H1 (cell line): Measurements from ENCODE around the gene IL2RG. TPM values are rescaled to one million over a fixed set of nuclear protein-coding genes. Genes with fewer than 3 reads are reported as not detected.

ENCODE experiments used
- CTCF ChIA-PET: fragments of 300-600 bp; sonication (Branson Sonifier 250); formaldehyde crosslinking; loops from one replicate; lab custom pipeline; 2021; ENCODE audit not compliant: partially characterized antibody; lab: Charles Lee
- POLR2A ChIA-PET: fragments of 300-600 bp; sonication (Branson Sonifier 250); formaldehyde crosslinking; loops from one replicate; lab custom pipeline; 2021; ENCODE audit warnings: inconsistent platforms; ENCODE audit not compliant: partially characterized antibody; lab: Charles Lee
- DNase-seq, 2 experiments: peaks; one replicate each; pipeline versions ENCODE4 v3.0.0 to v3.0.0-alpha.2; 2010 to 2022; ENCODE audit warnings: low spot score in 2 of 2, low read depth in 1 of 2, mixed read lengths in 1 of 2
- FAIRE-seq: peaks from 2 replicates; lab custom pipeline; 2011; peaks lifted over from hg19 to GRCh38; lab: Jason Lieb, UNC
- H2AFZ ChIP-seq: 2 replicates; pipeline ENCODE4 v1.8.1; 2012; ENCODE audit warnings: low read length, inconsistent platforms
- H2AK5ac ChIP-seq: 2 replicates; pipeline ENCODE4 v1.6.1; 2013; ENCODE audit warnings: low read depth, low read length
- H2BK120ac ChIP-seq: replicated peaks from 2 replicates; pipeline ENCODE3; 2013; ENCODE audit warnings: low read depth, low read length, inconsistent platforms
- H2BK12ac ChIP-seq: 2 replicates; pipeline ENCODE4 v1.6.1; 2013; ENCODE audit warnings: low read depth, low read length
- H2BK15ac ChIP-seq: 2 replicates; pipeline ENCODE4 v1.6.1; 2013; ENCODE audit warnings: low read length
- H2BK20ac ChIP-seq: 2 replicates; pipeline ENCODE4 v1.6.1; 2013; ENCODE audit warnings: low read length
- H2BK5ac ChIP-seq: 2 replicates; pipeline ENCODE4 v1.6.1; 2013; ENCODE audit warnings: low read depth, low read length
- H3K14ac ChIP-seq: 2 replicates; pipeline ENCODE4 v1.6.1; 2013; ENCODE audit warnings: inconsistent platforms; ENCODE audit not compliant: insufficient read length
- H3K18ac ChIP-seq: 2 replicates; pipeline ENCODE4 v1.6.1; 2013; ENCODE audit warnings: low read length; ENCODE audit errors: extremely low read depth
- H3K23ac ChIP-seq: 2 replicates; pipeline ENCODE4 v1.6.1; 2013; ENCODE audit warnings: inconsistent platforms; ENCODE audit not compliant: insufficient read length
- H3K23me2 ChIP-seq: 2 replicates; pipeline ENCODE4 v1.6.1; 2013; ENCODE audit warnings: low read depth, low read length
- H3K27ac ChIP-seq: 2 replicates; pipeline ENCODE4 v1.6.1; 2011; ENCODE audit warnings: low read depth, low read length, inconsistent platforms
- H3K27me3 ChIP-seq, 4 experiments: replicated peaks in 1 of 4; 1 replicate in 1 of 4; 2 replicates in 3 of 4; pipeline versions ENCODE4 v1.6.1 to v1.8.1; 2011 to 2013; ENCODE audit warnings: low read length in 3 of 4, mild to moderate bottlenecking in 3 of 4, inconsistent platforms in 2 of 4, mixed read lengths in 2 of 4, moderate library complexity in 1 of 4; ENCODE audit not compliant: control insufficient read depth in 3 of 4, insufficient read depth in 3 of 4; ENCODE audit errors: extremely low read depth in 1 of 4
- H3K36me3 ChIP-seq, 4 experiments: 2 replicates each; pipeline versions ENCODE4 v1.6.1 to v1.8.1; 2011 to 2013; ENCODE audit warnings: mild to moderate bottlenecking in 4 of 4, low read length in 3 of 4, moderate library complexity in 2 of 4, control low read depth in 1 of 4, inconsistent platforms in 1 of 4; ENCODE audit not compliant: insufficient read depth in 4 of 4, control insufficient read depth in 2 of 4
- H3K4ac ChIP-seq: replicated peaks from 2 replicates; pipeline ENCODE3; 2013; ENCODE audit warnings: low read length, low read depth, mixed read lengths, inconsistent platforms; ENCODE audit not compliant: insufficient read length
- H3K4me1 ChIP-seq, 4 experiments: replicated peaks in 1 of 4; 1 replicate in 1 of 4; 2 replicates in 3 of 4; pipeline versions ENCODE4 v1.6.1 to v1.8.1; 2011 to 2013; ENCODE audit warnings: low read length in 3 of 4, inconsistent platforms in 2 of 4, mixed read lengths in 1 of 4; ENCODE audit not compliant: insufficient read depth in 4 of 4, control insufficient read depth in 3 of 4
- H3K4me2 ChIP-seq, 2 experiments: 2 replicates each; pipeline versions ENCODE4 v1.6.1 to v1.8.1; 2011 to 2013; ENCODE audit warnings: low read depth in 2 of 2, low read length in 2 of 2, control low read depth in 1 of 2, inconsistent platforms in 1 of 2, mild to moderate bottlenecking in 1 of 2; ENCODE audit not compliant: insufficient read depth in 1 of 2
- H3K4me3 ChIP-seq, 4 experiments: fragments of 200-600, 300-600 bp in 1 of 4; sonication (generic), shearing (Covaris generic), sonication (Bioruptor Twin) in 1 of 4; 2 replicates each; pipeline versions ENCODE4 v1.5.1 to v1.8.1; 2011 to 2016; ENCODE audit warnings: low read length in 4 of 4, low read depth in 3 of 4, control low read depth in 2 of 4, inconsistent platforms in 2 of 4, mild to moderate bottlenecking in 2 of 4, mixed read lengths in 1 of 4, moderate library complexity in 1 of 4; ENCODE audit not compliant: insufficient read depth in 2 of 4; ENCODE audit errors: extremely low read depth in 1 of 4
- H3K56ac ChIP-seq: replicated peaks from 2 replicates; pipeline ENCODE3; 2013; ENCODE audit warnings: low read depth, mild to moderate bottlenecking, mixed read lengths, low read length, inconsistent platforms; ENCODE audit not compliant: insufficient read length
- H3K79me1 ChIP-seq: 2 replicates; pipeline ENCODE4 v1.6.1; 2013; ENCODE audit warnings: low read depth, low read length, control low read depth
- H3K79me2 ChIP-seq, 2 experiments: 2 replicates each; pipeline versions ENCODE4 v1.6.1 to v1.8.1; 2012 to 2013; ENCODE audit warnings: low read length in 2 of 2, mild to moderate bottlenecking in 2 of 2, inconsistent platforms in 1 of 2; ENCODE audit not compliant: insufficient read depth in 2 of 2, control insufficient read depth in 1 of 2
- H3K9ac ChIP-seq, 4 experiments: replicated peaks in 1 of 4; 1 replicate in 1 of 4; 2 replicates in 3 of 4; pipeline versions ENCODE4 v1.6.1 to v1.8.1; 2011 to 2013; ENCODE audit warnings: low read depth in 3 of 4, low read length in 3 of 4, control low read depth in 2 of 4, mild to moderate bottlenecking in 2 of 4, moderate library complexity in 2 of 4, inconsistent platforms in 1 of 4; ENCODE audit errors: extremely low read depth in 1 of 4
- H3K9me3 ChIP-seq, 2 experiments: 2 replicates each; pipeline versions ENCODE4 v1.6.1 to v1.8.1; 2012 to 2013; ENCODE audit warnings: mild to moderate bottlenecking in 2 of 2, moderate library complexity in 2 of 2, control low read depth in 1 of 2, inconsistent platforms in 1 of 2, low read depth in 1 of 2, low read length in 1 of 2, mixed read lengths in 1 of 2; ENCODE audit not compliant: insufficient read depth in 2 of 2
- H4K20me1 ChIP-seq, 2 experiments: replicated peaks in 1 of 2; 2 replicates each; pipeline versions ENCODE3 to v1.8.1; 2011 to 2013; ENCODE audit warnings: inconsistent platforms in 2 of 2, low read length in 2 of 2, mild to moderate bottlenecking in 1 of 2; ENCODE audit not compliant: insufficient read depth in 2 of 2, control insufficient read depth in 1 of 2
- H4K5ac ChIP-seq: 2 replicates; pipeline ENCODE4 v1.6.1; 2013; ENCODE audit warnings: low read length, low read depth, mixed read lengths, inconsistent platforms; ENCODE audit not compliant: insufficient read length
- H4K8ac ChIP-seq: 2 replicates; pipeline ENCODE4 v1.8.0; 2013; ENCODE audit warnings: mild to moderate bottlenecking, moderate library complexity, low read length, inconsistent platforms; ENCODE audit not compliant: insufficient read depth; ENCODE audit errors: extremely low read depth
- H4K91ac ChIP-seq: replicated peaks from 2 replicates; pipeline ENCODE3; 2013; ENCODE audit warnings: low read length, mixed read lengths, inconsistent platforms; ENCODE audit not compliant: insufficient read length
- CREB1 ChIP-seq: IDR thresholded peaks from 2 replicates; pipeline ENCODE4 v1.6.1; 2012; ENCODE audit warnings: inconsistent platforms
- CTCF ChIP-seq, 3 experiments: IDR thresholded peaks; 1 replicate in 2 of 3; 2 replicates in 1 of 3; pipeline versions ENCODE4 v1.5.1 to v1.6.1; 2011; ENCODE audit warnings: low read length in 3 of 3, mild to moderate bottlenecking in 3 of 3, inconsistent platforms in 2 of 3, low read depth in 1 of 3, moderate library complexity in 1 of 3; ENCODE audit not compliant: insufficient read depth in 1 of 3; ENCODE audit errors: control extremely low read depth in 1 of 3
- JUN ChIP-seq: IDR thresholded peaks from 2 replicates; pipeline ENCODE4 v1.6.1; 2011; ENCODE audit warnings: low read depth, mild to moderate bottlenecking, improper control_type of control experiment, low read length
- MAFK ChIP-seq: IDR thresholded peaks from 2 replicates; pipeline ENCODE4 v1.6.1; 2012; ENCODE audit warnings: low read depth, mild to moderate bottlenecking, improper control_type of control experiment, low read length
- NANOG ChIP-seq: IDR thresholded peaks from 2 replicates; pipeline ENCODE4 v1.6.1; 2011; ENCODE audit warnings: low read length, low read depth, mild to moderate bottlenecking, inconsistent platforms; ENCODE audit not compliant: insufficient read depth, poor library complexity, severe bottlenecking
- RXRA ChIP-seq: IDR thresholded peaks from 2 replicates; pipeline ENCODE4 v1.6.1; 2011; ENCODE audit warnings: low read depth, mild to moderate bottlenecking, low read length, moderate library complexity; ENCODE audit not compliant: insufficient read depth
- SP4 ChIP-seq: IDR thresholded peaks from 2 replicates; pipeline ENCODE4 v1.6.1; 2012; ENCODE audit warnings: low read length, inconsistent platforms
- TBP ChIP-seq: IDR thresholded peaks from 2 replicates; pipeline ENCODE4 v1.6.1; 2011; ENCODE audit warnings: low read depth, low read length, improper control_type of control experiment
- WGBS, 2 experiments: shearing (Covaris generic) in 1 of 2; methylation state at CpG; one replicate each; pipeline versions ENCODE4 v1.1.6 to v1.1.7; 2013 to 2015; ENCODE audit warnings: low lambda C conversion rate in 2 of 2, mixed read lengths in 2 of 2, inconsistent platforms in 1 of 2, low coverage in 1 of 2, missing lambda C conversion rate in 1 of 2; ENCODE audit not compliant: insufficient replicate concordance in 2 of 2, insufficient coverage in 1 of 2, insufficient read length in 1 of 2; ENCODE audit errors: extremely low coverage in 1 of 2, missing lambda C conversion rate in 1 of 2; 5-methylcytosine and 5-hydroxymethylcytosine counted together
- polyA plus RNA-seq, 7 experiments: library from polyadenylated mRNA; depleted of rRNA in 3 of 7; stranded (reverse) in 5 of 7; unstranded in 2 of 7; fragments of >200 nt in 5 of 7; fragments of 200-250 nt in 2 of 7; gene quantifications; 1 replicate in 5 of 7; 2 replicates in 1 of 7; 4 replicates in 1 of 7; pipeline versions ENCODE4 v1.2.1 to v1.2.3, GENCODE V29; 2011 to 2013; ENCODE audit warnings: missing spikeins in 2 of 7, mixed read lengths in 2 of 7
- total RNA-seq: library from RNA; stranded (reverse); fragmentation: NEBNext Ultra II Directional; extraction: Animal tissue kit (Norgen Biotek cat#: 25700); gene quantifications from 2 replicates; pipeline ENCODE4 v1.2.1, GENCODE V29; 2021
- TF ChIP-seq, protein P1 (sequence below): IDR thresholded peaks from 2 replicates; pipeline ENCODE4 v1.6.1; 2011; ENCODE audit warnings: low read depth, mild to moderate bottlenecking, low read length; ENCODE audit not compliant: insufficient read depth

IL2RG gene
- total and polyA plus RNA-seq, 2 of the 8 experiments (the other 6 are each of a cell fraction or from before 2014, with no cell fraction given) = not detected

DNA sequence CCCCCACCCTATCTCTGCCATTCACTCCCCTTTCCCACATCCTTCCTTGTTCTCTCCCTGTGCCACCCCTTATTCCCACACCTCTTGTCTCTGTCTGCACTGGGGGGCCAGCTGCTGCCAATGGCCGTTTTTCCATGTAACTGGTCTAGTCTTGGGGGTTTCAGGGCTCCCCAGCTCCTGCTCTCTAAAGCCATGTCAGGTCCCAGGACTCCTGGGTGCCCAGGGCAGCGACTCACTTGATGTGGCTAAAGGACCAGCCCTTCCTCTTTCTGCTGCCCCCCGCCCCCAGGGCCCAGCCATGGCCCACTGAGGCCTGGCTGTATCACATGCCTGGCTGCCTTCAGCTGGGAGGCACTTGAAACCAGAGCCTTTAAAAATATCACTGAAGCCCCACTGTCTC lies 43.3 kb upstream of the IL2RG start:
- no peak overlapping the region for H3K14ac ChIP-seq
- no peak overlapping the region for H3K4me3 ChIP-seq
- no peaks in the 10 kb centered on the region for H3K79me2 ChIP-seq
- H3K9me3 ChIP-seq = no peaks in the 10 kb centered on the region
- H3K79me1 ChIP-seq = no peaks in the 10 kb centered on the region
- no peak overlapping the region for H2AFZ ChIP-seq
- H4K91ac ChIP-seq = no peak overlapping the region
- H2BK15ac ChIP-seq = no peak overlapping the region
- H3K27me3 ChIP-seq = no peaks in the 10 kb centered on the region
- FAIRE-seq (no peak), DNase-seq (no peak)
- WGBS, 2 experiments = 100% methylated on average over 1 of the region's 3 CpGs; no CpG with 5 or more reads in 1 of the 2 experiments
- H2BK20ac ChIP-seq = no peak overlapping the region
- no peak overlapping the region for H3K23ac ChIP-seq
- H2BK5ac ChIP-seq = no peak overlapping the region
- POLR2A ChIA-PET = no interaction called here
- no peak overlapping the region for H3K4ac ChIP-seq
- no peak overlapping the region for H3K27ac ChIP-seq
- no peak overlapping the region for H4K8ac ChIP-seq
- H2BK12ac ChIP-seq = no peak overlapping the region
- no peak overlapping the region for H4K5ac ChIP-seq
- no peak overlapping the region for H3K9ac ChIP-seq
- H3K4me2 ChIP-seq = no peak overlapping the region
- CTCF ChIA-PET = no interaction called here
- H2AK5ac ChIP-seq = no peak overlapping the region
- H3K4me1 ChIP-seq = no peaks in the 10 kb centered on the region
- no peak overlapping the region for H2BK120ac ChIP-seq
- H4K20me1 ChIP-seq = no peaks in the 10 kb centered on the region
- H3K18ac ChIP-seq = no peak overlapping the region
- no peak overlapping the region for H3K56ac ChIP-seq
- H3K23me2 ChIP-seq = no peaks in the 10 kb centered on the region; the same call in 1 of the 2 replicates
- H3K36me3 ChIP-seq = peaks cover 0 to 7% (median 2%) of the 10 kb centered on the region in 4 experiments; a peak in 4 of 8 replicates
- TF ChIP-seq JUN (no peak), NANOG (no peak), RXRA (no peak), CREB1 (no peak), TBP (no peak), SP4 (no peak), MAFK (no peak), CTCF (IDR thresholded peaks at IDR 0.05; ENCODE audit: control extremely low read depth in 1 of 3, insufficient read depth in 1 of 3, low read depth in 1 of 3, low read length in 3 of 3) (no peak)
- TF ChIP-seq, protein P1, sequence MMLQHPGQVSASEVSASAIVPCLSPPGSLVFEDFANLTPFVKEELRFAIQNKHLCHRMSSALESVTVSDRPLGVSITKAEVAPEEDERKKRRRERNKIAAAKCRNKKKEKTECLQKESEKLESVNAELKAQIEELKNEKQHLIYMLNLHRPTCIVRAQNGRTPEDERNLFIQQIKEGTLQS = no peak
